ENCODE data around the gene MACROD2. TPM values are rescaled to one million over a fixed set of nuclear protein-coding genes. Genes with fewer than 3 reads are reported as not detected.

The MACROD2 gene
- total and polyA plus RNA-seq, 4 donors: 0.66 to 10.5 (median 3.3) TPM

- Histone ChIP-seq H3K27me3 (ENCODE audit: control insufficient read depth in 4 of 4, insufficient read depth in 4 of 4, low read length in 3 of 4) (no peaks in the 10 kb centered on the region), H3K9ac (ENCODE audit: low read depth in 1 of 2, low read length in 2 of 2) (no peak overlapping the region), H3K4me3 (ENCODE audit: low read depth in 1 of 3, low read length in 3 of 3) (no peak overlapping the region), H3K4me1 (ENCODE audit: control insufficient read depth in 4 of 4, insufficient read depth in 4 of 4, low read length in 3 of 4) (no peaks in the 10 kb centered on the region), H3K27ac (ENCODE audit: low read depth in 1 of 2, low read length in 2 of 2) (no peak overlapping the region), H3K9me3 (ENCODE audit: control insufficient read depth in 4 of 4, low read length in 3 of 4) (no peaks in the 10 kb centered on the region), H3K36me3 (ENCODE audit: control insufficient read depth in 4 of 4, insufficient read depth in 3 of 4, low read depth in 1 of 4, low read length in 3 of 4) (peaks cover 0 to 2% (median 0%) of the 10 kb centered on the region in 4 donors)
- DNase-seq (ENCODE audit: low spot score): no peak
- 88% methylated on average over 2 of the region's 2 CpGs for WGBS
- TF ChIP-seq NR2F2 (IDR thresholded peaks at IDR 0.05) (no peak), TAF1 (conservative IDR thresholded peaks at IDR 0.05) (no peak), ATF3 (IDR thresholded peaks at IDR 0.05) (no peak), RXRA (IDR thresholded peaks at IDR 0.05) (no peak), HNF4A (conservative IDR thresholded peaks at IDR 0.05) (no peak), HNF4G (IDR thresholded peaks at IDR 0.05) (no peak), GABPA (IDR thresholded peaks at IDR 0.05 in 1 of 2, conservative IDR thresholded peaks at IDR 0.05 in 1 of 2) (no peak), EGR1 (IDR thresholded peaks at IDR 0.05; ENCODE audit: low read depth in 2 of 2) (no peak), FOXA1 (IDR thresholded peaks at IDR 0.05) (no peak), RAD21 (IDR thresholded peaks at IDR 0.05) (no peak), JUND (IDR thresholded peaks at IDR 0.05) (no peak), SP1 (IDR thresholded peaks at IDR 0.05) (no peak), ZBTB33 (IDR thresholded peaks at IDR 0.05) (no peak), FOXA2 (IDR thresholded peaks at IDR 0.05) (no peak), YY1 (IDR thresholded peaks at IDR 0.05) (no peak)
- TF ChIP-seq, protein P1, sequence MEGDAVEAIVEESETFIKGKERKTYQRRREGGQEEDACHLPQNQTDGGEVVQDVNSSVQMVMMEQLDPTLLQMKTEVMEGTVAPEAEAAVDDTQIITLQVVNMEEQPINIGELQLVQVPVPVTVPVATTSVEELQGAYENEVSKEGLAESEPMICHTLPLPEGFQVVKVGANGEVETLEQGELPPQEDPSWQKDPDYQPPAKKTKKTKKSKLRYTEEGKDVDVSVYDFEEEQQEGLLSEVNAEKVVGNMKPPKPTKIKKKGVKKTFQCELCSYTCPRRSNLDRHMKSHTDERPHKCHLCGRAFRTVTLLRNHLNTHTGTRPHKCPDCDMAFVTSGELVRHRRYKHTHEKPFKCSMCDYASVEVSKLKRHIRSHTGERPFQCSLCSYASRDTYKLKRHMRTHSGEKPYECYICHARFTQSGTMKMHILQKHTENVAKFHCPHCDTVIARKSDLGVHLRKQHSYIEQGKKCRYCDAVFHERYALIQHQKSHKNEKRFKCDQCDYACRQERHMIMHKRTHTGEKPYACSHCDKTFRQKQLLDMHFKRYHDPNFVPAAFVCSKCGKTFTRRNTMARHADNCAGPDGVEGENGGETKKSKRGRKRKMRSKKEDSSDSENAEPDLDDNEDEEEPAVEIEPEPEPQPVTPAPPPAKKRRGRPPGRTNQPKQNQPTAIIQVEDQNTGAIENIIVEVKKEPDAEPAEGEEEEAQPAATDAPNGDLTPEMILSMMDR (IDR thresholded peaks at IDR 0.05; ENCODE audit: low read depth, low read length, missing input control): no peak
- TF ChIP-seq, protein P2, sequence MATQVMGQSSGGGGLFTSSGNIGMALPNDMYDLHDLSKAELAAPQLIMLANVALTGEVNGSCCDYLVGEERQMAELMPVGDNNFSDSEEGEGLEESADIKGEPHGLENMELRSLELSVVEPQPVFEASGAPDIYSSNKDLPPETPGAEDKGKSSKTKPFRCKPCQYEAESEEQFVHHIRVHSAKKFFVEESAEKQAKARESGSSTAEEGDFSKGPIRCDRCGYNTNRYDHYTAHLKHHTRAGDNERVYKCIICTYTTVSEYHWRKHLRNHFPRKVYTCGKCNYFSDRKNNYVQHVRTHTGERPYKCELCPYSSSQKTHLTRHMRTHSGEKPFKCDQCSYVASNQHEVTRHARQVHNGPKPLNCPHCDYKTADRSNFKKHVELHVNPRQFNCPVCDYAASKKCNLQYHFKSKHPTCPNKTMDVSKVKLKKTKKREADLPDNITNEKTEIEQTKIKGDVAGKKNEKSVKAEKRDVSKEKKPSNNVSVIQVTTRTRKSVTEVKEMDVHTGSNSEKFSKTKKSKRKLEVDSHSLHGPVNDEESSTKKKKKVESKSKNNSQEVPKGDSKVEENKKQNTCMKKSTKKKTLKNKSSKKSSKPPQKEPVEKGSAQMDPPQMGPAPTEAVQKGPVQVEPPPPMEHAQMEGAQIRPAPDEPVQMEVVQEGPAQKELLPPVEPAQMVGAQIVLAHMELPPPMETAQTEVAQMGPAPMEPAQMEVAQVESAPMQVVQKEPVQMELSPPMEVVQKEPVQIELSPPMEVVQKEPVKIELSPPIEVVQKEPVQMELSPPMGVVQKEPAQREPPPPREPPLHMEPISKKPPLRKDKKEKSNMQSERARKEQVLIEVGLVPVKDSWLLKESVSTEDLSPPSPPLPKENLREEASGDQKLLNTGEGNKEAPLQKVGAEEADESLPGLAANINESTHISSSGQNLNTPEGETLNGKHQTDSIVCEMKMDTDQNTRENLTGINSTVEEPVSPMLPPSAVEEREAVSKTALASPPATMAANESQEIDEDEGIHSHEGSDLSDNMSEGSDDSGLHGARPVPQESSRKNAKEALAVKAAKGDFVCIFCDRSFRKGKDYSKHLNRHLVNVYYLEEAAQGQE (IDR thresholded peaks at IDR 0.05): no peak
- TF ChIP-seq, protein P3, sequence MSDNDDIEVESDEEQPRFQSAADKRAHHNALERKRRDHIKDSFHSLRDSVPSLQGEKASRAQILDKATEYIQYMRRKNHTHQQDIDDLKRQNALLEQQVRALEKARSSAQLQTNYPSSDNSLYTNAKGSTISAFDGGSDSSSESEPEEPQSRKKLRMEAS (IDR thresholded peaks at IDR 0.05): no peak
These were observed 1892.1 kb downstream of the MACROD2 start for GRCh38 chr20:15887387-15887786.

Measured in liver (tissue), 9 donors.